CD14-positive monocyte (primary cell): ENCODE measurements around the gene IWS1. TPM values are rescaled to one million over a fixed set of nuclear protein-coding genes. Genes with fewer than 3 reads are reported as not detected.

ENCODE experiments used
- DNase-seq, 3 donors: peaks; one replicate each; pipeline ENCODE4 v3.0.0-alpha.2; 2011 to 2022
- H2AFZ ChIP-seq: 2 replicates; pipeline ENCODE4 v1.6.0; 2012; ENCODE audit warnings: mild to moderate bottlenecking, low read depth, low read length, inconsistent platforms; ENCODE audit not compliant: insufficient read depth, poor library complexity, severe bottlenecking
- H3K27ac ChIP-seq, 2 donors: 1 replicate in 1 of 2; 2 replicates in 1 of 2; pipeline ENCODE4 v1.5.1; 2012 to 2013; ENCODE audit warnings: low read length in 2 of 2, control low read depth in 1 of 2, inconsistent platforms in 1 of 2, low read depth in 1 of 2, mild to moderate bottlenecking in 1 of 2
- H3K27me3 ChIP-seq, 2 donors: one replicate each; pipeline versions ENCODE4 v1.6.0 to v1.6.1; 2011 to 2013; ENCODE audit warnings: low read length in 2 of 2; ENCODE audit not compliant: control insufficient read depth in 2 of 2, insufficient read depth in 2 of 2
- H3K36me3 ChIP-seq, 2 donors: replicated peaks in 1 of 2; 1 replicate in 1 of 2; 2 replicates in 1 of 2; pipeline versions ENCODE4 v1.5.1 to v1.6.1; 2012 to 2013; ENCODE audit warnings: low read length in 2 of 2, control low read depth in 1 of 2, inconsistent platforms in 1 of 2, mild to moderate bottlenecking in 1 of 2; ENCODE audit not compliant: insufficient read depth in 2 of 2, control insufficient read depth in 1 of 2
- H3K4me1 ChIP-seq, 2 donors: 1 replicate in 1 of 2; 2 replicates in 1 of 2; pipeline versions ENCODE4 v1.5.1 to v1.6.1; 2012 to 2013; ENCODE audit warnings: low read length in 2 of 2, control low read depth in 1 of 2, inconsistent platforms in 1 of 2, mild to moderate bottlenecking in 1 of 2, moderate library complexity in 1 of 2; ENCODE audit not compliant: insufficient read depth in 2 of 2, control insufficient read depth in 1 of 2
- H3K4me2 ChIP-seq: replicated peaks from 2 replicates; pipeline ENCODE3; 2012; ENCODE audit warnings: low read length, moderate library complexity, mild to moderate bottlenecking; ENCODE audit not compliant: poor library complexity, severe bottlenecking; ENCODE audit errors: extremely low read depth
- H3K4me3 ChIP-seq, 3 experiments: fragments of 200-600 bp in 1 of 3; sonication (generic) in 1 of 3; replicated peaks in 1 of 3; 1 replicate in 2 of 3; 2 replicates in 1 of 3; pipeline ENCODE4 v1.5.1; 2011 to 2013; ENCODE audit warnings: low read length in 3 of 3, mild to moderate bottlenecking in 3 of 3, control low read depth in 2 of 3, low read depth in 2 of 3, inconsistent platforms in 1 of 3, moderate library complexity in 1 of 3
- H3K79me2 ChIP-seq: 2 replicates; pipeline ENCODE4 v1.6.0; 2012; ENCODE audit warnings: mild to moderate bottlenecking, control low read depth, inconsistent platforms, low read length, moderate library complexity; ENCODE audit not compliant: insufficient read depth
- H3K9ac ChIP-seq: 2 replicates; pipeline ENCODE4 v1.6.0; 2017; ENCODE audit warnings: low read length, mild to moderate bottlenecking; ENCODE audit not compliant: insufficient read depth, poor library complexity, severe bottlenecking
- H3K9me3 ChIP-seq, 2 donors: replicated peaks in 1 of 2; 1 replicate in 1 of 2; 2 replicates in 1 of 2; pipeline versions ENCODE4 v1.5.1 to v1.6.1; 2012 to 2013; ENCODE audit warnings: low read length in 2 of 2, control low read depth in 1 of 2; ENCODE audit not compliant: control insufficient read depth in 1 of 2, insufficient read depth in 1 of 2
- H4K20me1 ChIP-seq: 2 replicates; pipeline ENCODE4 v1.6.0; 2012; ENCODE audit warnings: mild to moderate bottlenecking, low read length, control low read depth, moderate library complexity; ENCODE audit not compliant: insufficient read depth
- H3K27ac Mint-ChIP-seq, 7 donors: one replicate each; pipeline ENCODE4 v1.8.0; 2020; ENCODE audit warnings: mild to moderate bottlenecking in 7 of 7, mixed read lengths in 7 of 7, moderate library complexity in 6 of 7, inconsistent platforms in 2 of 7
- H3K27me3 Mint-ChIP-seq, 3 donors: one replicate each; pipeline ENCODE4 v1.8.0; 2021 to 2022; ENCODE audit warnings: low read depth in 3 of 3, mild to moderate bottlenecking in 3 of 3, mixed read lengths in 3 of 3, moderate library complexity in 3 of 3, inconsistent platforms in 1 of 3
- H3K36me3 Mint-ChIP-seq, 2 donors: one replicate each; pipeline ENCODE4 v1.8.0; 2020; ENCODE audit warnings: mixed read lengths in 2 of 2, inconsistent platforms in 1 of 2, mild to moderate bottlenecking in 1 of 2
- H3K4me1 Mint-ChIP-seq: one replicate; pipeline ENCODE4 v1.8.0; 2020; ENCODE audit warnings: mild to moderate bottlenecking, mixed read lengths
- H3K4me3 Mint-ChIP-seq, 2 donors: one replicate each; pipeline ENCODE4 v1.8.0; 2020; ENCODE audit warnings: mild to moderate bottlenecking in 2 of 2, mixed read lengths in 2 of 2, moderate library complexity in 1 of 2
- H3K9me3 Mint-ChIP-seq, 7 donors: one replicate each; pipeline ENCODE4 v1.8.0; 2020 to 2022; ENCODE audit warnings: mixed read lengths in 7 of 7, mild to moderate bottlenecking in 6 of 7, moderate library complexity in 6 of 7, inconsistent platforms in 2 of 7
- WGBS: methylation state at CpG from one replicate; pipeline ENCODE4 v1.1.5; 2013; ENCODE audit warnings: missing lambda C conversion rate; ENCODE audit not compliant: insufficient coverage; 5-methylcytosine and 5-hydroxymethylcytosine counted together
- intact Hi-C, 2 donors: fragments of 100-400 bp; cut with micrococcal nuclease; formaldehyde crosslinking; loops; one replicate each; pipeline versions ENCODE4 v1.15.0 to v1.15.1; 2023
- polyA plus RNA-seq, 3 donors: library from polyadenylated mRNA; depleted of rRNA in 1 of 3; unstranded in 2 of 3; stranded (reverse) in 1 of 3; fragments of 300-500 nt in 2 of 3; fragments of >200 nt in 1 of 3; fragmentation: Illumina TruSeq in 2 of 3; gene quantifications; 1 replicate in 2 of 3; 2 replicates in 1 of 3; pipeline ENCODE4 v1.2.3, GENCODE V29; 2012 to 2021
- TF ChIP-seq, protein P1 (sequence below): fragments of 200-600 bp; IDR thresholded peaks from one replicate; pipeline ENCODE4 v1.8.0; 2022; ENCODE audit warnings: antibody characterized with exemption, mild to moderate bottlenecking

IWS1 gene
- polyA plus RNA-seq, 3 donors = 7.9 to 21.3 (median 15.6) TPM

DNA sequence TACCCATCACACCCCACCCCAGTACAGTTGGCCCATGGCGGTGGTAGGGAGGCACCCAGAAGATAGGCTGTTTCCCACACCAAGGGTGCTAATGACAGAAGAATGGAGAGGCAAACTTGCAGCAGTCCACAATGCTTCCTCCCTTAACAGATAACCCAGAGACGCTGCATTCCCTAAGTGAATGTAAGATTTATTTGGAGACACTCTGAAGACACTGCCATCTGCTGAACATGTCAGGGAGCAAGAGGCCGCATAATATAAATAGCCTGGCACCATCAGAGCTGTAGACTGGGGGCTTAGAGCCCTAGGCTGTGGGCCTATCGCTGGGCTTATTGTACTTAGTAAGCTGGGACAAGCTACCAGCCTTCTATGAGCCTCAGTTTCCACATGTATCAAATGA lies 2.2 kb upstream of the IWS1 start:
- intact Hi-C loops = loop anchor here (10.0 kb wide), 2 partner anchors 104 to 176 kb away; partner anchors contain the start of gene SFT2D3 (in 2 of the 2)
- Histone ChIP-seq H3K9ac (no peak overlapping the region), H3K9me3 (no peaks in the 10 kb centered on the region), H3K4me1 (peaks cover 18 to 23% of the 10 kb centered on the region in 2 donors), H4K20me1 (no peaks in the 10 kb centered on the region), H3K79me2 (peaks cover 29% of the 10 kb centered on the region), H3K4me3 (no peak overlapping the region), H3K27me3 (no peaks in the 10 kb centered on the region), H2AFZ (no peak overlapping the region), H3K36me3 (peaks cover 3 to 4% of the 10 kb centered on the region in 2 donors), H3K27ac (no peak overlapping the region), H3K4me2 (no peak overlapping the region)
- TF ChIP-seq, protein P1, sequence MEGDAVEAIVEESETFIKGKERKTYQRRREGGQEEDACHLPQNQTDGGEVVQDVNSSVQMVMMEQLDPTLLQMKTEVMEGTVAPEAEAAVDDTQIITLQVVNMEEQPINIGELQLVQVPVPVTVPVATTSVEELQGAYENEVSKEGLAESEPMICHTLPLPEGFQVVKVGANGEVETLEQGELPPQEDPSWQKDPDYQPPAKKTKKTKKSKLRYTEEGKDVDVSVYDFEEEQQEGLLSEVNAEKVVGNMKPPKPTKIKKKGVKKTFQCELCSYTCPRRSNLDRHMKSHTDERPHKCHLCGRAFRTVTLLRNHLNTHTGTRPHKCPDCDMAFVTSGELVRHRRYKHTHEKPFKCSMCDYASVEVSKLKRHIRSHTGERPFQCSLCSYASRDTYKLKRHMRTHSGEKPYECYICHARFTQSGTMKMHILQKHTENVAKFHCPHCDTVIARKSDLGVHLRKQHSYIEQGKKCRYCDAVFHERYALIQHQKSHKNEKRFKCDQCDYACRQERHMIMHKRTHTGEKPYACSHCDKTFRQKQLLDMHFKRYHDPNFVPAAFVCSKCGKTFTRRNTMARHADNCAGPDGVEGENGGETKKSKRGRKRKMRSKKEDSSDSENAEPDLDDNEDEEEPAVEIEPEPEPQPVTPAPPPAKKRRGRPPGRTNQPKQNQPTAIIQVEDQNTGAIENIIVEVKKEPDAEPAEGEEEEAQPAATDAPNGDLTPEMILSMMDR = no peak
- Mint-ChIP-seq H3K36me3 (peaks cover 3 to 4% of the 10 kb centered on the region in 2 donors), H3K27me3 (peaks cover 0 to 6% (median 2%) of the 10 kb centered on the region in 3 donors), H3K27ac (no peak overlapping the region), H3K9me3 (peaks cover 0 to 8% (median 6%) of the 10 kb centered on the region in 7 donors), H3K4me3 (no peak overlapping the region), H3K4me1 (peaks cover 20% of the 10 kb centered on the region)
- DNase-seq = no peak
- WGBS = 100% methylated on average over 2 of the region's 4 CpGs

DNA sequence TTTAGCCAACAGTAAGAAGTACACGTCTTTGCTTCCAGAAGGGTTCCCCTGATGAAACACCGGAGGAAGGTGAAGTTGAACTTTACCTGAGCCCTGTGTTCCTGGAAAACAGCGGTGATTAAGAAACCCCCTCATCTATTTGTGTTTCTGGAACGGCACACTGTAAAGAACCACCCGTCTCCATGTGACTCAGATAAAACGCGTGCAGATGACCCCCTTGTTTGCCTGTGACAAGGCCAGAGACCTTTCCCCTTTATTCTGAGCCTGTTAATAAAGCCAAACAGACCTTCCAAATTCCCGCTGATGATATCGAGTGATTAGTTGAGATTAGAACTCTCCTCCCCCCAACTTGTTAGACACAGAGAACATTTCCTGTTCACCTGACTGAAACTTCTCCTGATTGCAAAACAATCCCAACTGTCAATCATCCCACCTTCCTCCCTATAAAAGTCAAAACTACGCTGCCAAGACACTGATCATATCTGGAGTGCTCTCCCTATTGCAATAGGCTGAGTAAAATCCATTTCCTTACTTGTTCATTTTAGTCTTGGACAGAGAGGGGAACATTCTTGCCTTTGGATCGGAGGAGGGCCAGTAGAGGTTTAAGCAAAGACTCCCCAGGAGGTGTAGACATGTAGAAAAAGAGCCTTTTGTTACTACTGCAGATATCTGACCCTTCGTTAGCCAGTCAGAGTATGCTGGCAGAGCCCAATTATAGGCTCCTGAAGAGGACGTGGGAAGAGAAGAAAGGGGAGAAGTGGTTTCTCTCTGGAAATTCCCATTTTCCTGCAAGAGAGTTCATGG lies 914 bp upstream of the IWS1 start:
- peak overlapping the region; percentile 84 for H3K4me2 ChIP-seq
- intact Hi-C loops = loop anchor here (10.0 kb wide), 2 partner anchors 102 to 178 kb away; partner anchors contain the start of gene SFT2D3 (in 2 of the 2)
- H3K4me3 Mint-ChIP-seq = peak overlapping the region; percentile 86 to 95
- 33% methylated on average over 3 of the region's 13 CpGs for WGBS
- H3K27ac ChIP-seq = peak overlapping the region; percentile 91 to 96
- peaks cover 17% of the 10 kb centered on the region for H3K4me1 Mint-ChIP-seq
- no peaks in the 10 kb centered on the region for H3K9me3 ChIP-seq
- H3K79me2 ChIP-seq = peaks cover 41% of the 10 kb centered on the region
- TF ChIP-seq, protein P1 = no peak
- peaks cover 11% of the 10 kb centered on the region in 2 donors for H3K36me3 Mint-ChIP-seq
- peaks cover 18 to 23% of the 10 kb centered on the region in 2 donors for H3K4me1 ChIP-seq
- peak overlapping the region; percentile 96 to 100 (median 98) for H3K27ac Mint-ChIP-seq
- no peaks in the 10 kb centered on the region for H4K20me1 ChIP-seq
- peak overlapping the region; percentile 85 for H2AFZ ChIP-seq
- H3K27me3 ChIP-seq = no peaks in the 10 kb centered on the region
- peaks cover 14 to 17% of the 10 kb centered on the region in 2 donors for H3K36me3 ChIP-seq
- peaks cover 0 to 3% (median under 1%) of the 10 kb centered on the region in 3 donors for H3K27me3 Mint-ChIP-seq
- H3K9ac ChIP-seq = peak overlapping the region; percentile 97
- DNase-seq = peak in 1 of 3 donors; percentile 71
- peak overlapping the region; percentile 90 to 95 (median 90) for H3K4me3 ChIP-seq
- H3K9me3 Mint-ChIP-seq = peaks cover 0 to 6% (median 6%) of the 10 kb centered on the region in 7 donors
